ENCODE results near the gene ARHGAP18. TPM values are rescaled to one million over a fixed set of nuclear protein-coding genes. Genes with fewer than 3 reads are reported as not detected.

Gene ARHGAP18
- total and polyA plus RNA-seq, 3 experiments from 2014 or later = 5.8 to 7.2 (median 6.5) TPM

DNA sequence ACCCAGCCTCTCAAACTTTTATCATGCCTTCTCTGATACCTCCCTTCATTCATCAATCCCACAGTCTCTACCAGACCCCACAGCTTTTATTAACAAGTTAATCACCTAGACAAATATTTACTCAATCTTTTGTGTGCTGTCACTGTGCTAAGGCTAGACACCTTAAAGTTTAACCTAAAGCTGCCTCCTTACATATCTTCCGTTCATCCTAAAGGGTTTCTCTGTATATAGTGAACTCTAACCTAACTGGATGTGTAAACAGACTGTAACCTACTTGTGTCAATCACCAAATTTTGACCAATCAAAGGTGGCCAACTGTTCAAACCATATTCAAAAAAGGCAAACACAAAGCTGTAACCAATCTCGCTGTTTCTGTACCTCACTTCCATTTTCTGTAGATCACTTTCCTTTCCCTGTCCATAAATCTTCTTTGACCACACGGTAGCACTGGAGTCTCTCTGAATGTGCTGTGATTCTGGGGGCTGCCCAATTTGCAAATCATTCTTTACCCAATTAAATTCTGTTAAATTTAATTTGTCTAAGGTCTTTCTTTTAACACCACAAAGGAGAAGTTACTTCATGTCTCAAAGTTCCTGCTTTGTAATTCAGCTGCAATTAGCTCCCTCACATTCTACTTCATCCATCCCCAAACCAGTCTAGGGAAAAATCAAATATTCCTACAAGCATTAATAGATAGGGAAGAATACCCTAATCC is 72.5 kb downstream of the ARHGAP18 start:
- no peaks in the 10 kb centered on the region for H3K4me1 ChIP-seq (ENCODE audit: insufficient read depth, low read length)
- H3K27me3 ChIP-seq (ENCODE audit: insufficient read depth, low read length, poor library complexity, severe bottlenecking) = no peaks in the 10 kb centered on the region
- H3K9me3 Mint-ChIP-seq = no peaks in the 10 kb centered on the region
- no peak overlapping the region for H3K27ac ChIP-seq (ENCODE audit: low read depth, low read length)
- no peak overlapping the region for H3K4me3 ChIP-seq (ENCODE audit: low read length)
- H3K36me3 Mint-ChIP-seq = peaks cover 0 to 35% (median 28%) of the 10 kb centered on the region in 3 donors
- no peaks in the 10 kb centered on the region for H3K9me3 ChIP-seq (ENCODE audit: low read length)
- H3K4me1 Mint-ChIP-seq = no peaks in the 10 kb centered on the region
- H3K27me3 Mint-ChIP-seq = no peaks in the 10 kb centered on the region
- no peak for DNase-seq
- no peak overlapping the region for H3K4me3 Mint-ChIP-seq
- no peak overlapping the region for H3K27ac Mint-ChIP-seq
- no peaks in the 10 kb centered on the region for H3K36me3 ChIP-seq (ENCODE audit: insufficient read depth, low read length)
- POLR2A ChIA-PET = no interaction called here
- CTCF ChIA-PET = interaction anchor here (1.6 kb wide), 1 partner anchor 12 kb away, joined by 3 read pairs; no protein-coding TSS in a partner anchor

GRCh38 chr6:129635396-129636130 is 74.4 kb downstream of the ARHGAP18 start:
- H3K27me3 Mint-ChIP-seq = peaks cover 0 to 1% of the 10 kb centered on the region in 2 donors
- CTCF ChIA-PET = no interaction called here
- H3K27ac ChIP-seq (ENCODE audit: low read depth, low read length) = no peak overlapping the region
- no peak overlapping the region for H3K4me3 ChIP-seq (ENCODE audit: low read length)
- peaks cover 0 to 31% (median 30%) of the 10 kb centered on the region in 3 donors for H3K36me3 Mint-ChIP-seq
- peaks cover 2 to 7% (median 3%) of the 10 kb centered on the region in 3 donors for H3K4me1 Mint-ChIP-seq
- H3K4me1 ChIP-seq (ENCODE audit: insufficient read depth, low read length) = no peaks in the 10 kb centered on the region
- POLR2A ChIA-PET = no interaction called here
- peak overlapping the region in 2 of 8 donors; percentile 14 to 22 for H3K27ac Mint-ChIP-seq
- no peak for DNase-seq
- no peaks in the 10 kb centered on the region for H3K9me3 Mint-ChIP-seq
- H3K9me3 ChIP-seq (ENCODE audit: low read length) = no peaks in the 10 kb centered on the region
- H3K36me3 ChIP-seq (ENCODE audit: insufficient read depth, low read length) = no peaks in the 10 kb centered on the region
- H3K27me3 ChIP-seq (ENCODE audit: insufficient read depth, low read length, poor library complexity, severe bottlenecking) = no peaks in the 10 kb centered on the region
- no peak overlapping the region for H3K4me3 Mint-ChIP-seq

GRCh38 chr6:129634411-129635230 is 75.4 kb downstream of the ARHGAP18 start:
- H3K27ac ChIP-seq (ENCODE audit: low read depth, low read length) = no peak overlapping the region
- H3K27me3 Mint-ChIP-seq = peaks cover 0 to 1% of the 10 kb centered on the region in 2 donors
- H3K9me3 ChIP-seq (ENCODE audit: low read length) = no peaks in the 10 kb centered on the region
- H3K4me1 ChIP-seq (ENCODE audit: insufficient read depth, low read length) = no peaks in the 10 kb centered on the region
- CTCF ChIA-PET = no interaction called here
- H3K27me3 ChIP-seq (ENCODE audit: insufficient read depth, low read length, poor library complexity, severe bottlenecking) = no peaks in the 10 kb centered on the region
- DNase-seq = no peak
- H3K36me3 Mint-ChIP-seq = peaks cover 0 to 31% (median 30%) of the 10 kb centered on the region in 3 donors
- H3K4me3 Mint-ChIP-seq = no peak overlapping the region
- H3K9me3 Mint-ChIP-seq = no peaks in the 10 kb centered on the region
- no peaks in the 10 kb centered on the region for H3K36me3 ChIP-seq (ENCODE audit: insufficient read depth, low read length)
- H3K27ac Mint-ChIP-seq = peak overlapping the region in 2 of 8 donors; percentile 22 to 53
- H3K4me3 ChIP-seq (ENCODE audit: low read length) = no peak overlapping the region
- H3K4me1 Mint-ChIP-seq = peaks cover 2 to 7% (median 3%) of the 10 kb centered on the region in 3 donors
- POLR2A ChIA-PET = no interaction called here

- no peak overlapping the region for H3K27ac Mint-ChIP-seq
- DNase-seq = no peak
- no peaks in the 10 kb centered on the region for H3K4me1 ChIP-seq (ENCODE audit: insufficient read depth, low read length)
- ChIA-PET CTCF (interaction anchor here (0.6 kb wide), 1 partner anchor 44 kb away, joined by 3 read pairs; no protein-coding TSS in a partner anchor), POLR2A (no interaction called here)
- H3K36me3 ChIP-seq (ENCODE audit: insufficient read depth, low read length) = no peaks in the 10 kb centered on the region
- H3K9me3 ChIP-seq (ENCODE audit: low read length) = no peaks in the 10 kb centered on the region
- peaks cover 2 to 7% (median 3%) of the 10 kb centered on the region in 3 donors for H3K4me1 Mint-ChIP-seq
- no peak overlapping the region for H3K4me3 Mint-ChIP-seq
- H3K27ac ChIP-seq (ENCODE audit: low read depth, low read length) = no peak overlapping the region
- peaks cover 0 to 1% of the 10 kb centered on the region in 2 donors for H3K27me3 Mint-ChIP-seq
- no peak overlapping the region for H3K4me3 ChIP-seq (ENCODE audit: low read length)
- no peaks in the 10 kb centered on the region for H3K9me3 Mint-ChIP-seq
- H3K36me3 Mint-ChIP-seq = peaks cover 0 to 32% (median 30%) of the 10 kb centered on the region in 3 donors
- H3K27me3 ChIP-seq (ENCODE audit: insufficient read depth, low read length, poor library complexity, severe bottlenecking) = no peaks in the 10 kb centered on the region
Measured at GRCh38 chr6:129633529-129633928, 76.4 kb downstream of the ARHGAP18 start.

- DNase-seq = no peak
- H3K9me3 Mint-ChIP-seq = no peaks in the 10 kb centered on the region
- Histone ChIP-seq H3K4me1 (ENCODE audit: insufficient read depth, low read length) (no peaks in the 10 kb centered on the region), H3K36me3 (ENCODE audit: insufficient read depth, low read length) (no peaks in the 10 kb centered on the region), H3K27ac (ENCODE audit: low read depth, low read length) (no peak overlapping the region), H3K4me3 (ENCODE audit: low read length) (no peak overlapping the region), H3K27me3 (ENCODE audit: insufficient read depth, low read length, poor library complexity, severe bottlenecking) (no peaks in the 10 kb centered on the region), H3K9me3 (ENCODE audit: low read length) (no peaks in the 10 kb centered on the region)
- ChIA-PET POLR2A (interaction anchor here (0.7 kb wide), 1 partner anchor 1192 kb away, joined by 5 read pairs; no protein-coding TSS in a partner anchor), CTCF (no interaction called here)
- peaks cover 0 to 1% of the 10 kb centered on the region in 2 donors for H3K27me3 Mint-ChIP-seq
- H3K36me3 Mint-ChIP-seq = peaks cover 0 to 22% (median 21%) of the 10 kb centered on the region in 3 donors
- no peak overlapping the region for H3K4me3 Mint-ChIP-seq
- H3K4me1 Mint-ChIP-seq = peaks cover 2 to 7% (median 3%) of the 10 kb centered on the region in 3 donors
- H3K27ac Mint-ChIP-seq = peak overlapping the region in 1 of 8 donors; percentile 15
Measured at GRCh38 chr6:129632172-129632613, 77.8 kb downstream of the ARHGAP18 start.

DNA sequence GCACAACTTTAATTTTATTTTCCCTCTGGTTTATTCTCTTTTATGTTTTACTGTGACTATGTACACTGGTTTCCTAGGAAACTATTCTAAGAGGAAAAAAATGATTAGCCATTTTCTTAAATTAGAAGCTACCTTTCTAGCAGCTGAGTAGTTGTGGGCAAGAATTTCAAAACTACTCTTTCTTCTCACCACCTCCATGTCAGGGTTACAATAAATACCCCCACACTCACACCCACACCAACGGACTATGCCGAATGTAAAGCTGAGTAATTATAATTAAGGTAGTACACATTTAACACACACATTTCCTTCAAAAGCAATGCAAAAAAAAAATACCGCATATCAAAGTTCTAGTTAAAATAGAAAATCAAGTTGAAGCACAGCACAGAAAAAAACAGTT is 78.9 kb downstream of the ARHGAP18 start:
- Mint-ChIP-seq H3K4me1 (peaks cover 2 to 7% (median 3%) of the 10 kb centered on the region in 3 donors), H3K4me3 (no peak overlapping the region), H3K27ac (peak overlapping the region in 2 of 8 donors; percentile 29 to 55), H3K9me3 (no peaks in the 10 kb centered on the region), H3K36me3 (peaks cover 0 to 19% (median 15%) of the 10 kb centered on the region in 3 donors), H3K27me3 (peaks cover 0 to 1% of the 10 kb centered on the region in 2 donors)
- Histone ChIP-seq H3K9me3 (ENCODE audit: low read length) (no peaks in the 10 kb centered on the region), H3K27me3 (ENCODE audit: insufficient read depth, low read length, poor library complexity, severe bottlenecking) (no peaks in the 10 kb centered on the region), H3K27ac (ENCODE audit: low read depth, low read length) (no peak overlapping the region), H3K36me3 (ENCODE audit: insufficient read depth, low read length) (no peaks in the 10 kb centered on the region), H3K4me1 (ENCODE audit: insufficient read depth, low read length) (no peaks in the 10 kb centered on the region), H3K4me3 (ENCODE audit: low read length) (no peak overlapping the region)
- CTCF ChIA-PET = no interaction called here
- no peak for DNase-seq
- POLR2A ChIA-PET = no interaction called here

GRCh38 chr6:129630596-129630995 is 79.4 kb downstream of the ARHGAP18 start:
- H3K27me3 Mint-ChIP-seq = peaks cover 0 to 1% of the 10 kb centered on the region in 2 donors
- no peak for DNase-seq
- Histone ChIP-seq H3K4me3 (ENCODE audit: low read length) (no peak overlapping the region), H3K4me1 (ENCODE audit: insufficient read depth, low read length) (no peaks in the 10 kb centered on the region), H3K9me3 (ENCODE audit: low read length) (no peaks in the 10 kb centered on the region), H3K27me3 (ENCODE audit: insufficient read depth, low read length, poor library complexity, severe bottlenecking) (no peaks in the 10 kb centered on the region), H3K27ac (ENCODE audit: low read depth, low read length) (no peak overlapping the region), H3K36me3 (ENCODE audit: insufficient read depth, low read length) (no peaks in the 10 kb centered on the region)
- H3K4me3 Mint-ChIP-seq = no peak overlapping the region
- ChIA-PET POLR2A (no interaction called here), CTCF (no interaction called here)
- no peaks in the 10 kb centered on the region for H3K9me3 Mint-ChIP-seq
- peaks cover 2 to 7% (median 3%) of the 10 kb centered on the region in 3 donors for H3K4me1 Mint-ChIP-seq
- H3K36me3 Mint-ChIP-seq = peaks cover 0 to 17% (median 14%) of the 10 kb centered on the region in 3 donors
- peak overlapping the region in 1 of 8 donors; percentile 47 for H3K27ac Mint-ChIP-seq

All from CD8-positive, alpha-beta memory T cell (primary cell).